Activated CD8-positive, alpha-beta T cell treated with anti-CD3 and anti-CD28 coated beads, Interleukin-2, amount 10 ng/mL, durations not matched to agents 7 days and 5 days (primary cell): Measurements from ENCODE around the gene TSHZ3. TPM values are rescaled to one million over a fixed set of nuclear protein-coding genes. Genes with fewer than 3 reads are reported as not detected.

Source experiments
- ATAC-seq: fragments of 150-1000 bp; cut with Tn5 transposase; one replicate; pipeline ENCODE4 v1.10.0; 2021; ENCODE audit warnings: moderate library complexity
- CTCF ChIA-PET: fragments of 350-600 bp; sonication (Branson Sonifier 250); formaldehyde crosslinking; loops from one replicate; lab custom pipeline; 2021; ENCODE audit warnings: antibody characterized with exemption; lab: Charles Lee
- POLR2A ChIA-PET: fragments of 350-600 bp; sonication (Branson Sonifier 250); formaldehyde crosslinking; loops from one replicate; lab custom pipeline; 2021; ENCODE audit warnings: antibody characterized with exemption; lab: Charles Lee
- DNase-seq: peaks from one replicate; pipeline ENCODE4 v3.0.0-alpha.2; 2020
- H3K27ac Mint-ChIP-seq: one replicate; pipeline ENCODE4 v1.8.0; 2021; ENCODE audit warnings: mild to moderate bottlenecking, mixed read lengths
- H3K27me3 Mint-ChIP-seq: one replicate; pipeline ENCODE4 v1.8.0; 2021; ENCODE audit warnings: low read depth, mixed read lengths
- H3K36me3 Mint-ChIP-seq: one replicate; pipeline ENCODE4 v1.8.0; 2021; ENCODE audit warnings: low read depth, mixed read lengths
- H3K4me1 Mint-ChIP-seq: one replicate; pipeline ENCODE4 v1.8.0; 2021; ENCODE audit warnings: low read depth, mixed read lengths
- H3K4me3 Mint-ChIP-seq: one replicate; pipeline ENCODE4 v1.8.0; 2021; ENCODE audit warnings: mild to moderate bottlenecking, mixed read lengths
- H3K9me3 Mint-ChIP-seq: one replicate; pipeline ENCODE4 v1.8.0; 2022; ENCODE audit warnings: mixed read lengths; ENCODE audit not compliant: insufficient read depth
- total RNA-seq, 2 experiments: library from RNA; stranded (reverse); gene quantifications; one replicate each; pipeline ENCODE4 v1.2.3, GENCODE V29; 2021

Gene TSHZ3
- total RNA-seq, 2 experiments from 2014 or later: 0.57 to 0.82 TPM

DNA sequence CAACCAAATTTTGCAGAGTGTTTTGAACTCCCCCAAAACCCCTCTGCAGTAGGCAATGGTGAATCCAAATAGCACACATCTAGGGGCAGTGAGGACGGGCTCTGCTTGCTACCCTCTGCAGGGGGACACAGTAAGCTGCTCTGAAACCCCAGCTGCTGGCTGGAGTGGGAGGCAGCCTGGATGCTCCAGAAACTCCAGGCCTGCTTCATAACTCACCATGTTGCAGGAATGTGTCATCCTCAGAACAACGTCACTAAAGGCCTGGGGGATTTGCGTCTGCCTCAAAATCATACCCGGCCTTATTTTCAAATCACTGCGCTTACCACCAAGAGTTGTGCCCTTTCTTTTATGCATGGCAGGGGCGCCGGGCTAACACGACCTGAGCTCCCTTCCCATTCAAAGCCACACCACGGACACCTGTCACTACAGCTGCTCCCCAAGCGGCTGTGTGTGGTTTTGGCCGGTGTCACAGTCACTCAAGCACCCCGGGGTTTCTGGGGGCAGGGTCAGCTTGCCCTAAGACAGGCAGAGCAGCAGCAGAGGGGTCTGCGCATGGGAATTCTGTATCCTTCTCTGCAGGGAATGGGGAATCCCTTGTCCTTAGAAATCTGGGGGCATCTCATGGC, 93.9 kb downstream of the TSHZ3 start:
- DNase-seq: no peak
- no peak for ATAC-seq
- H3K4me1 Mint-ChIP-seq: peaks cover 5% of the 10 kb centered on the region
- ChIA-PET POLR2A (no interaction called here), CTCF (no interaction called here)
- H3K27ac Mint-ChIP-seq: no peak overlapping the region
- no peaks in the 10 kb centered on the region for H3K27me3 Mint-ChIP-seq
- H3K4me3 Mint-ChIP-seq: no peak overlapping the region
- no peaks in the 10 kb centered on the region for H3K36me3 Mint-ChIP-seq
- H3K9me3 Mint-ChIP-seq: no peaks in the 10 kb centered on the region

DNA sequence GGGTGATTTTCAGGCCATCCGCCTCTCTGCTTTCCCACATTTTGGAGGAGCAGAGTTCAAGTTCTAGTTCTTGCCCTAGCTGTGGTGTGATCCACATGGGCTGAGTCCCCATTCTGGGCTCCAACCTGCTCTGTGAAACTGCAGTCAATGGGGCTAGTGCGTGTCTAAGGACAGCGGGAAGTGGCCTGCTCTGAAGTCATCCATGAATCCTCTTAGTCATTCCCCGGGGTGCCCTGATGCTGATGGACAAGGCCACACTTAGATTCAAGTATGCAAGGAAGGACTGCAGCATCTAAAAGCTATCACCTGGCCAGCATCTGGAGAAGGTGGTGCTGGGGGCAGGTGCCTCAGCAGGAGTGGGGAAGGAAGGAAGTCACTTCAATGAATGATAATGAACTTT, 94.6 kb downstream of the TSHZ3 start:
- ATAC-seq: no peak
- Mint-ChIP-seq H3K4me3 (no peak overlapping the region), H3K36me3 (no peaks in the 10 kb centered on the region)

DNA sequence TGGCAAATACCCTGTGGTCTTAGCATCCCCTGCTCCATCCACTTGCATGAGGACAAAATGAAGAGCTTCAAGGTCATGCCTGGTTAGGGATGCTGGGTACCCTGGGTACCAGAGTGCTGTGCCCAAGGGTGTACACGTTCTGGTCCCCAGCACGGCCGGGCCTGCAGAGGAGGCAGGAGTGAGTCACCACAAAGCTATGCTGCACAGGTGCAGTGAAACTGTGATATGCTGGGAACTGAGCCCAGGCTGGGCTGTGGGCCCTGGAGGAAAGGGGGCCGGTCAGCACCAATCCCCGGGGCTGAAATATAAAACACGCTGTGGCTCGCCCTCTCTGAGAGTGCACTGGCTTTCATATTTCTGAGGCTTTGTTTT, 95.1 kb downstream of the TSHZ3 start:
- Mint-ChIP-seq H3K27me3 (no peaks in the 10 kb centered on the region), H3K4me3 (no peak overlapping the region), H3K27ac (no peak overlapping the region), H3K36me3 (no peaks in the 10 kb centered on the region), H3K9me3 (no peaks in the 10 kb centered on the region), H3K4me1 (peaks cover 5% of the 10 kb centered on the region)
- no peak for ATAC-seq
- ChIA-PET CTCF (no interaction called here), POLR2A (no interaction called here)
- DNase-seq: no peak

More for the DNA sequence above, 94.6 kb downstream of the TSHZ3 start:
- ChIA-PET POLR2A (no interaction called here), CTCF (no interaction called here)
- H3K27ac Mint-ChIP-seq: no peak overlapping the region
- no peaks in the 10 kb centered on the region for H3K9me3 Mint-ChIP-seq
- no peak for DNase-seq
- no peaks in the 10 kb centered on the region for H3K27me3 Mint-ChIP-seq
- H3K4me1 Mint-ChIP-seq: peaks cover 5% of the 10 kb centered on the region

DNA sequence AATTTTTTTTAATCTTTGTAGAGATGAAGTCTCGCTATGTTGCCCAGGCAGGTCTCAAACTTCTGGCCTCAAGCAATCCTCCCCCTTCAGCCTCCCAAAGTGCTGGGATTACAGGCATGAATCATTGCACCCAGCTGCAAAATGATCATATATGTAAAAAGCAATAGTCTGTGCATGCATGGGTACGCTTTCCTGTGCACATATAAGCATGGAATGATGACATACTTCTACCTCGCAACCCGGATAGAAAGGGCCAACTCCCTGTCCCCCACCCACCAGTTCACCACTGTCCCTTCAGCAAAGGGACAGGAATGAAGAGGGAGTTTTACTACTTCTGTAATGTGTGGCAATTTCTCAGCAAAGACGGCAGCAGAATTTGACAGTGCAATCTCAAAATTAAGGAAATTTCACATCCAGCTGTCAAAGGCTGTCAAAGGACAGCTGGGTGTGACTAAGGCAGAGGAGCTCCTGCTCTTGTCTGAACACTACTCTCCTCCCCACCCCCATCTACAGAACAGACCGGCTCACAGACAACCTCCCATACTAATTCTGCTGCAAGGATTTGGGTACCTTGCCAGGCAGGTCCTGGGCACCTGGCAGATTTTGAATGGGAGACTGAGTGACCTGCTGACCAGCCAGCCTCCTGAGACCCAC, 95.6 kb downstream of the TSHZ3 start:
- no peak for DNase-seq
- no peaks in the 10 kb centered on the region for H3K27me3 Mint-ChIP-seq
- H3K36me3 Mint-ChIP-seq: no peaks in the 10 kb centered on the region
- no peaks in the 10 kb centered on the region for H3K9me3 Mint-ChIP-seq
- ATAC-seq: no peak
- POLR2A ChIA-PET: no interaction called here
- H3K4me3 Mint-ChIP-seq: no peak overlapping the region
- no peak overlapping the region for H3K27ac Mint-ChIP-seq
- peaks cover 5% of the 10 kb centered on the region for H3K4me1 Mint-ChIP-seq
- CTCF ChIA-PET: no interaction called here

DNA sequence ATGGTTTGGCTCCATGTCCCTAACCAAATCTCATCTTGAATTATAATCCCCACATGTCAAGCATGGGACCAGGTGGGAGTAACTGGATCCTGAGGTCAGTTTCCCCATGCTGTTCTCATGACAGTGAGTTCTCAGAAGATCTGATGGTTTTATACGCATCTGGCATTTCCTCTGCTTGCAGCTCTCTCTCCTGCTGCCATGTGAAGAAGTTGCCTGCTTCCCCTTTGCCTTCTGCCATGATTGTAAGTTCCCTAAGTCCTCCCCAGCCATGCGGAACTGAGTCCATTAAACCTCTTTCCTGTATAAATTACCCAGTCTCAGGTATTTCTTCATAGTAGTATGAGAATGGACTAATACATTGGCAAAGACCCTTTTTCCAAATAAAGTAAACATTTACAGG, 96.8 kb downstream of the TSHZ3 start:
- Mint-ChIP-seq H3K4me1 (peaks cover 5% of the 10 kb centered on the region), H3K9me3 (no peaks in the 10 kb centered on the region), H3K27me3 (no peaks in the 10 kb centered on the region), H3K4me3 (no peak overlapping the region), H3K27ac (no peak overlapping the region), H3K36me3 (no peaks in the 10 kb centered on the region)
- no peak for ATAC-seq
- ChIA-PET CTCF (no interaction called here), POLR2A (no interaction called here)
- DNase-seq: no peak

DNA sequence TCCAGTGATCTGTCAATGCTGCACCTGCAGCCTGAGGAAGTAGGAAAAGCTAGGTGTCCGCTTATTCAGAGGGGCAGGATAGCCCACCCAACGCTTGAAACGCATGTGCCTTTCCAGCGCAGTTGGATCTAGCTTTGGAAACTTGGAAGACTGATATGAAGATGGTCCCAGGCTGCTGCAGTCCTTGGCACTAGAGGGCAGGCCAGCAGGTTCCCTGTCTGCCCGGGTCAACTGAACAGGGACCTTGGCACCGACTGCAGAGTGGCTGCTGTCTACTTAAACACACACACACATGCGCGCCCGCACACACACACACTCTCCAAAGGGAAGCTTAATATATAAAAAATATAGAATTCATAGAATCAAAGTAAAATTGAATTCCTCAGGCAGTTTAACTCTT, 100.0 kb downstream of the TSHZ3 start:
- ATAC-seq: no peak
- Mint-ChIP-seq H3K4me1 (no peaks in the 10 kb centered on the region), H3K4me3 (no peak overlapping the region), H3K27me3 (peaks cover 5% of the 10 kb centered on the region), H3K36me3 (no peaks in the 10 kb centered on the region), H3K9me3 (no peaks in the 10 kb centered on the region), H3K27ac (no peak overlapping the region)
- no peak for DNase-seq
- ChIA-PET POLR2A (no interaction called here), CTCF (no interaction called here)

DNA sequence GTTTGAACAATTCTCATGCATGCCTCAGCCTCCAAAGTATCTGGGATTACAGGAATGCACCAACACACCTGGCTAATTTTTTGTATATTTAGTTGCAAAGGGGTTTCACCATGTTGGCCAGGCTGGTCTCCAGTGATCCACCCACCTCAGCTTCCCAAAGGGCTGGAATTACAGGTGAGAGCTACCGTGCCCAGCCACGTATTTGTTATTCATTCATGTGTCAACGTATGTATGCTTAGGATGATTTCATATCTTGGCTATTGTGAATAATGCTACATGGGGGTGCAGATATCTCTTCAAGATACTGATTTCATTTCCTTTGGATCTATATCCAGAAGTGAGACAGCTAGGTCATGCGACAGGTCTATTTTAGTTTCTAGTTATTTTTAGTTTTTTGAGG, 113.4 kb downstream of the TSHZ3 start:
- Mint-ChIP-seq H3K9me3 (no peaks in the 10 kb centered on the region), H3K36me3 (no peaks in the 10 kb centered on the region), H3K27me3 (peaks cover 27% of the 10 kb centered on the region), H3K27ac (no peak overlapping the region), H3K4me3 (no peak overlapping the region), H3K4me1 (no peaks in the 10 kb centered on the region)
- ChIA-PET POLR2A (no interaction called here), CTCF (no interaction called here)
- DNase-seq (no peak), ATAC-seq (no peak)

DNA sequence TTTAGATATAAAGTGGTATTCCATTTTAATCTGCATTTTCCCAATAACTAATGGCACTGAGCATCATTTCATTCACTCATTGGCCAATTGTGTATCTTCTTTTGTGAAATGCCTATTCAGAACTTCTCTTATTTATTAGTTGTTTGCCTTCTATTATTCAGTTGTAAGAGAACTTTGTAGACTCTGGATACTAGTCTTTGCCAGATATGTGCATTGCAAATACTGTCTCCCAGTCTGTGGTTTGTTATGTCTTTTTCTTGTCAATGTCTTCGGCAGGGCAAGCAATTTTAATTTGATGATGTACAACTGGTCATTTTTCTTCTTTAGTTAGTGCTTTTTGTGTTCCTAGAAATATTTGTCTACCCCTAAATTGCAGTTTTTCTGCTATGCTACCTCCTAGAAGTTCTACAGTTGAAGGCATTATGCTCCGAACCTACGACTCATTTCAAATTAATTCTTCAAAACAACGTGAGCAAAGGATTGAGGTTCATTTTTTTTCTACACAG, 115.9 kb downstream of the TSHZ3 start:
- POLR2A ChIA-PET: no interaction called here
- H3K9me3 Mint-ChIP-seq: no peaks in the 10 kb centered on the region

DNA sequence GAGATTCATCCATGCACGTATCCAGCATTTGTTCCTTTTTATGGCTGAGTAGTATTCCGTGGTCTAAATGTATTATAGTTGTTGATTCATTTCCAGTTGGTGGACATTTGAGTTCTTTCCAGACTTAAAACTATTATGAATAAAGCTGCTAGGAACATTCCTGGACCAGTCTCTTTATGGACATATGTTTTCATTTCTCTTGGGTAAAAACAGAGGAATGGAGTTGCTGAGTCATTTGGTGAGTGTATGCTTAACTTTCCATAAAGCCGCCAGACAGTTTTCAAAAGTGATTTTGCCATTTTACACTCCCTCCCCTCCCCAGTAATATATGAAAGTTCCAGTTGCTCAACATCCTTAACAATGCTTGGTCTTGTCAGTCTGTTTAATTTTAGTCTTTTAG, 116.4 kb downstream of the TSHZ3 start:
- no peaks in the 10 kb centered on the region for H3K9me3 Mint-ChIP-seq
- H3K4me3 Mint-ChIP-seq: no peak overlapping the region
- peaks cover 31% of the 10 kb centered on the region for H3K27me3 Mint-ChIP-seq
- H3K36me3 Mint-ChIP-seq: no peaks in the 10 kb centered on the region
- CTCF ChIA-PET: no interaction called here
- H3K27ac Mint-ChIP-seq: no peak overlapping the region
- POLR2A ChIA-PET: no interaction called here
- ATAC-seq (no peak), DNase-seq (no peak)
- no peaks in the 10 kb centered on the region for H3K4me1 Mint-ChIP-seq

More for the DNA sequence above, 115.9 kb downstream of the TSHZ3 start:
- no peak overlapping the region for H3K4me3 Mint-ChIP-seq
- H3K4me1 Mint-ChIP-seq: no peaks in the 10 kb centered on the region
- H3K27ac Mint-ChIP-seq: no peak overlapping the region
- peaks cover 29% of the 10 kb centered on the region for H3K27me3 Mint-ChIP-seq
- CTCF ChIA-PET: no interaction called here
- DNase-seq (no peak), ATAC-seq (no peak)
- H3K36me3 Mint-ChIP-seq: no peaks in the 10 kb centered on the region

DNA sequence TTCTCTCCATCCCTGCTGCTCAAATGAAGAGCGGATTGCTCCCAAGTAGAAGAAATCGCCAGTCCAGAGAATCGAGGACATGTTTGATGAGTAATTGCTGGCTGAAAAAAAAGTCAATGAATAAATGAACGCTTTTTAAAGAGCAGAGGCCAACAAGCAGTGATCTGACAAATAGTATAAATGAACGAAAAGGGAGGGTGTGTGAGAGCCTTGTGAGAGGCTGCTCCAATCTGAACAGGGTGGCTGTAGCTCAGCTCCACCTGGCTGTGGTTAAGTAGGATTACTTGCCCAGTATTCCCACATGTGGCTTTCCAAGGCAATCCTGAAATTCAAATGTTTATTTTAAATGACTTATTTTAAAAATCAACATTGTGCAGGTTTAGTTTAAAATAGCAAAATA, 117.1 kb downstream of the TSHZ3 start:
- Mint-ChIP-seq H3K27me3 (peaks cover 34% of the 10 kb centered on the region), H3K36me3 (no peaks in the 10 kb centered on the region), H3K9me3 (no peaks in the 10 kb centered on the region), H3K4me3 (no peak overlapping the region), H3K4me1 (no peaks in the 10 kb centered on the region), H3K27ac (no peak overlapping the region)
- ChIA-PET CTCF (no interaction called here), POLR2A (no interaction called here)
- DNase-seq (no peak), ATAC-seq (no peak)

DNA sequence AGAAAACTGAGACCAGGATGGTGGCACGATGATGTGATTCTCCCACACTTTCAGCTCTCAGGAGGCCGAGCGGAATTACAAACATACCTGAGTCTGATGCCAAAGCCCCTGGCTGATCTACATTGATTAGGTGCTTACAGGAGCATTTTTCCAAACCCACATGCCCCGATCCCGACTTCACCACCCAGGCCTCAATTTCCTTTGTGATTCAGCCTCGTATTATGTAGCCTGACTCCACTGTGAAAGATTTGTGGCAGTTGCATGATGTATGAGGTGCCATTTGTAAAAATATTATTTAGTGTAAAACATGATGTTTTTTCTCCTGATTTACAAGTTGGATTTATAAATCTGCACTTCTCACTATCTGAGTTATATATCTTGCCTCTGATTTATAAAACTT, 118.0 kb downstream of the TSHZ3 start:
- Mint-ChIP-seq H3K4me3 (no peak overlapping the region), H3K9me3 (no peaks in the 10 kb centered on the region), H3K4me1 (no peaks in the 10 kb centered on the region), H3K27me3 (peaks cover 34% of the 10 kb centered on the region), H3K27ac (no peak overlapping the region), H3K36me3 (no peaks in the 10 kb centered on the region)
- ATAC-seq (no peak), DNase-seq (no peak)
- CTCF ChIA-PET: no interaction called here
- POLR2A ChIA-PET: no interaction called here

DNA sequence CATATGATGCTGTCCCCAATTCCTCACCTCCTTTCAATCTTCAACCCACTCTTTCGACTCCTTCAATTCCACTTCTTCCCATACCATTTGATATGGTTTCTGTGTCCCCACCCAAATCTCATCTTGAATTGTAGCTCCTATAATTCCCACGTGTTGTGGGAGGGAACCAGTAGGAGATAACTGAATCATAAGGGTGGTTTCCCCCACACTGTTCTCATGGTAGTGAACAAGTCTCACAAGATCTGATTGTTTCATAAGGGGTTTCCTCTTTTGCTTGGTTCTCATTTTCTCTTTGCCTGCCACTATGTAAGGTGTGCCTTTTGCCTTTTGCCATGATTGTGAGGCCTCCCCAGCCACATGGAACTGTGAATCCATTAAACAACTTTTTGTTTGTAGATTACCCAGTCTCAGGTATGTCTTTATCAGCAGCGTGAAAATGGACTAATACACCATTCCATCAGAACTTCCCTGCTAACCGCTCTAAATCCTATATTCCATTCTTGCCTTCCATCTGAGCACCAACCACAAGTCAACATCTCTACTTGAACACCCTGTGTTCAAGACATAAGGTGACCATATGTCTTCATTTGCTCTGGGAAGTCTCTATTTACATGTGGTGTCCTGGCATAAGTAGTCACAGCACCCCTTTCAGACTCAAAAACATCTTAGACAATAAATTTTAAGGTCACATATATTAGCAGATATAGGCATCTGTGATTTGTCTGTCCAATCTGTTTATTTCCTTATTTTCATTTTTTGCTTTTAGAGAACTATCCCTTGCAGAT, 122.9 kb downstream of the TSHZ3 start:
- peaks cover 7% of the 10 kb centered on the region for H3K4me1 Mint-ChIP-seq
- H3K27ac Mint-ChIP-seq: no peak overlapping the region
- H3K36me3 Mint-ChIP-seq: no peaks in the 10 kb centered on the region
- H3K9me3 Mint-ChIP-seq: no peaks in the 10 kb centered on the region
- CTCF ChIA-PET: no interaction called here
- no peak for DNase-seq
- no peak overlapping the region for H3K4me3 Mint-ChIP-seq
- ATAC-seq: no peak
- POLR2A ChIA-PET: no interaction called here
- peaks cover 18% of the 10 kb centered on the region for H3K27me3 Mint-ChIP-seq
